ENCODE measurements around the gene CBX6.

Gene CBX6

GRCh38 chr22:38839686-38840085 is 32.3 kb downstream of the CBX6 start:
- DNase-seq, result no peak

- no peak for DNase-seq
Observed at GRCh38 chr22:38837414-38837928, 34.5 kb downstream of the CBX6 start.

GRCh38 chr22:38835888-38836301 is 36.1 kb downstream of the CBX6 start:
- no peak for DNase-seq

- no peak for DNase-seq
Observed at GRCh38 chr22:38834991-38835390, 37.0 kb downstream of the CBX6 start.

- DNase-seq, result no peak
Observed at GRCh38 chr22:38834215-38834953, 37.6 kb downstream of the CBX6 start.

GRCh38 chr22:38833061-38833460 is 39.0 kb downstream of the CBX6 start:
- DNase-seq, result no peak

GRCh38 chr22:38832005-38832978 is 39.7 kb downstream of the CBX6 start:
- DNase-seq, result no peak

GRCh38 chr22:38831166-38831945 is 40.7 kb downstream of the CBX6 start:
- no peak for DNase-seq

- no peak for DNase-seq
Observed at GRCh38 chr22:38830845-38831108, 41.2 kb downstream of the CBX6 start.

- no peak for DNase-seq
Observed at GRCh38 chr22:38830026-38830844, 41.8 kb downstream of the CBX6 start.

GRCh38 chr22:38829485-38829884 is 42.5 kb downstream of the CBX6 start:
- no peak for DNase-seq

GRCh38 chr22:38828616-38829205 is 43.3 kb downstream of the CBX6 start:
- DNase-seq, result no peak

GRCh38 chr22:38828191-38828590 is 43.8 kb downstream of the CBX6 start:
- no peak for DNase-seq

GRCh38 chr22:38827510-38827909 is 44.5 kb downstream of the CBX6 start:
- no peak for DNase-seq

- no peak for DNase-seq
Observed at GRCh38 chr22:38826801-38827200, 45.2 kb downstream of the CBX6 start.

- DNase-seq, result no peak
Observed at GRCh38 chr22:38826386-38826785, 45.6 kb downstream of the CBX6 start.

- DNase-seq, result peak; percentile 27 to 39
Observed at GRCh38 chr22:38824585-38824984, 47.4 kb downstream of the CBX6 start.

- no peak for DNase-seq
Observed at GRCh38 chr22:38823637-38824036, 48.4 kb downstream of the CBX6 start.

GRCh38 chr22:38823076-38823475 is 48.9 kb downstream of the CBX6 start:
- DNase-seq, result no peak

- DNase-seq, result no peak
Observed at GRCh38 chr22:38820020-38820419, 52.0 kb downstream of the CBX6 start.

- no peak for DNase-seq
Observed at GRCh38 chr22:38819387-38819940, 52.6 kb downstream of the CBX6 start.

- DNase-seq, result no peak
Observed at GRCh38 chr22:38817196-38817595, 54.8 kb downstream of the CBX6 start.
